ENCODE measurements around the gene TREM2. TPM values are rescaled to one million over a fixed set of nuclear protein-coding genes. Genes with fewer than 3 reads are reported as not detected.

TREM2 gene
- total and polyA plus RNA-seq, 2 donors: 0.95 to 1.5 TPM

DNA sequence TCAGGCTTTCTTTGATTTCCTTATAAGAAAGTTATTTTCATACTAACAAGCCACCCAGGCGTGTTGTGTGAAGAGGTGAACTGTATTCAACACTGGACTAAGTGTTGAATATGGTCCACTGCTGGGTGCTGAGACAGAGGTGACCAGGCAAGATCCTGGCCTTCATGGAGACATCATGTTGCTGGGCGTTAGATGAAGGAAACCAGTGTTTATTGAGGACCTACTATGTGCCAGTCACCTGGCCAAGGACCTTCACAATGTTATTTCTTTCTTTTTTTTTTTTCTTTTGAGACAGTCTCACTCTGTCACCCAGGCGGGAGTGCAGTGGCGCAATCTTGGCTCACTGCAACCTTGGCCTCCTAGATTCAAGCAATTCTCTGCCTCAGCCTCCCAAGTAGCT is 6.9 kb downstream of the TREM2 start:
- no peak for DNase-seq (ENCODE audit: extremely low spot score)
- Histone ChIP-seq H3K36me3 (ENCODE audit: insufficient read depth) (no peaks in the 10 kb centered on the region), H3K4me3 (ENCODE audit: low read depth, low read length) (no peak overlapping the region), H3K27ac (ENCODE audit: low read depth) (no peak overlapping the region), H3K4me1 (ENCODE audit: insufficient read depth) (no peaks in the 10 kb centered on the region)
- whole genome bisulfite sequencing: 95% methylated on average over 4 of the region's 4 CpGs

DNA sequence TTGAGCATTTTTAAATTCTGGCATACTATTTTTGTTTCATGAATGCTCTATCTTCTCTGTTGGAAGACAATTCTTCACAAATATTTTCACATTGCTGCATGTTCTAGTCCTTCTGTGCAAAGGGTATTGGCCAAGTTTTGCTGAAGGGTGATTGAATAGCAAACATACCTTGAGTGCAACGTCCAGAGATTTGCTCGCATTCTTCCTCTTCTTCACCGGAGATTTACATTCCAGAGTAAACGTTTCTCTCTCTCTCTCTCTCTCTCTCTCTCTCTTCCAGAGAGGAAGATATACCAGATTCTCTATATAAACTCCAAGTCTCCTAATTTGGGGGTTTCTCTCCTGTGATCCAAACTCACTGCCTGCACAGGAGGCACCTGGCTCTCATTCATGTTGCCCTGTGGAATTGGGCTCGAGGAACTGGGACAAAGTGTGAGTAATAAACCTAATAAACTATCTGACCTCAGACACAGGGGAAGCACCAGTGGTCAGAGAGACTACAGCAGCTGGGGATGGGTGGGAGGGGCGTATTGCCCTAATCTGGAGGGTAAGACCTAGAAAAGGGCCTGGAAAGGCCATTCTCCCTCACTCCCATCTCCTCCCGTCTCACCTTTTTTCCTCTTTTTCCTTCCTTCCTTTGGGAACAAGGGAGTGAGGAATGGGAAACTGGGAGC is 7.6 kb downstream of the TREM2 start:
- no peak for DNase-seq (ENCODE audit: extremely low spot score)
- Histone ChIP-seq H3K4me3 (ENCODE audit: low read depth, low read length) (no peak overlapping the region), H3K27ac (ENCODE audit: low read depth) (no peak overlapping the region), H3K4me1 (ENCODE audit: insufficient read depth) (no peaks in the 10 kb centered on the region), H3K36me3 (ENCODE audit: insufficient read depth) (no peaks in the 10 kb centered on the region)
- 31% methylated on average over 7 of the region's 7 CpGs for WGBS

GRCh38 chr6:41153992-41154625 is 8.8 kb downstream of the TREM2 start, which contains the start of gene TREML1:
Gene TREML1, minus strand, starts transcription at chr6:41154347. Its CDS starts 59 bp downstream, at chr6:41154288.
- DNase-seq (ENCODE audit: extremely low spot score): no peak
- no peaks in the 10 kb centered on the region for H3K36me3 ChIP-seq (ENCODE audit: insufficient read depth)
- WGBS: 76% methylated on average over 5 of the region's 5 CpGs
- H3K27ac ChIP-seq (ENCODE audit: low read depth): no peak within 1 kb of the TSS
- no peaks in the 10 kb centered on the region for H3K4me1 ChIP-seq (ENCODE audit: insufficient read depth)
- no peak within 1 kb of the TSS for H3K4me3 ChIP-seq (ENCODE audit: low read depth, low read length)

DNA sequence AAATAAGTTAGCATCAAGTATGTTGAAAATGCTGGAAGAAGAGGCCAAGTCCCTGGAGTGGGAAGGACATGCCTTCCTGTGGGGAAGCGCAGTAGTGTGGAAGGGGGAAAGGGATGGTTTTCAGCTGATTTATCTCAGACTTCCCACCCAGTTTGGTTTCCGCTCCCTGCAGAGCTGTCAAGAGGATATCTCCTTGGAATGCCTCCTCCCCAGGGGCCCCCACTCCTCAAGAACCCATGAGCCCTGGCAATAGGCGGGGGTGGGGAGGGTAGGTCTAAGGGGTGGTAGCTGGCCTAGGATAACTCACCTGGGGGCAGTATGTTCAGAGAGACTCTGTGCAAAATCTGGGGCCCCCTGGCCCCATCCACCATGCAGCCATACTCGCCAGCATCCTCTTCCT is 9.5 kb downstream of the TREM2 start:
- no peaks in the 10 kb centered on the region for H3K4me1 ChIP-seq (ENCODE audit: insufficient read depth)
- no peak overlapping the region for H3K27ac ChIP-seq (ENCODE audit: low read depth)
- DNase-seq (ENCODE audit: extremely low spot score): no peak
- WGBS: 77% methylated on average over 4 of the region's 4 CpGs
- no peak overlapping the region for H3K4me3 ChIP-seq (ENCODE audit: low read depth, low read length)
- H3K36me3 ChIP-seq (ENCODE audit: insufficient read depth): no peaks in the 10 kb centered on the region

- DNase-seq (ENCODE audit: extremely low spot score): no peak
- H3K4me1 ChIP-seq (ENCODE audit: insufficient read depth): no peaks in the 10 kb centered on the region
These were observed 12.2 kb downstream of the TREM2 start for GRCh38 chr6:41150671-41151070.

GRCh38 chr6:41147917-41148316 is 15.0 kb downstream of the TREM2 start:
- 100% methylated on average over 1 of the region's 1 CpG for WGBS
- H3K4me3 ChIP-seq (ENCODE audit: low read depth, low read length): no peak overlapping the region
- no peak for DNase-seq (ENCODE audit: extremely low spot score)

More at GRCh38 chr6:41150671-41151070, 12.2 kb downstream of the TREM2 start:
- no peak overlapping the region for H3K27ac ChIP-seq (ENCODE audit: low read depth)
- 89% methylated on average over 1 of the region's 1 CpG for WGBS
- no peaks in the 10 kb centered on the region for H3K36me3 ChIP-seq (ENCODE audit: insufficient read depth)
- no peak overlapping the region for H3K4me3 ChIP-seq (ENCODE audit: low read depth, low read length)

DNA sequence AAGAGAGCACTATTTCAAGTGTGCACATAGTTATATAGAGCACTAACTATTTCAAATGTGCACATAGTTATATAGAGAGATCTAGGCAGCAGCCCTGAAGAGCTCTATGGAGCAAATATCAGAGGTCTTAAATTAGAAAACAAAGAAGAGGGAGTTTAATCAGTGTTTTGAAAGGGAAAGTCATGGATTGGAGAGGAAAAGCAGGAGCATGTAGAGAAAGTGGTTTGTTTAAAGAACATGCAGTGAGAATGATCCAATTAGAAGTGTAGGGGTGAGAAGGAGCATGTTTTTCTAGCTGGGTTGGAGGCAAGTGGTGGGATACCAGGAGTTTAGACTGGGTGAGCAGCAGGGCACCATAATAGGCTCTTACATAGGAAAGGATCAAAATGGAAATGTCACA is 26.0 kb downstream of the TREM2 start:
- H3K27ac ChIP-seq (ENCODE audit: low read depth): no peak overlapping the region
- no peaks in the 10 kb centered on the region for H3K4me1 ChIP-seq (ENCODE audit: insufficient read depth)
- no peak overlapping the region for H3K4me3 ChIP-seq (ENCODE audit: low read depth, low read length)
- DNase-seq (ENCODE audit: extremely low spot score): no peak
- H3K36me3 ChIP-seq (ENCODE audit: insufficient read depth): peaks cover 2% of the 10 kb centered on the region

More at GRCh38 chr6:41147917-41148316, 15.0 kb downstream of the TREM2 start:
- no peak overlapping the region for H3K27ac ChIP-seq (ENCODE audit: low read depth)
- no peaks in the 10 kb centered on the region for H3K4me1 ChIP-seq (ENCODE audit: insufficient read depth)
- H3K36me3 ChIP-seq (ENCODE audit: insufficient read depth): no peaks in the 10 kb centered on the region

DNA sequence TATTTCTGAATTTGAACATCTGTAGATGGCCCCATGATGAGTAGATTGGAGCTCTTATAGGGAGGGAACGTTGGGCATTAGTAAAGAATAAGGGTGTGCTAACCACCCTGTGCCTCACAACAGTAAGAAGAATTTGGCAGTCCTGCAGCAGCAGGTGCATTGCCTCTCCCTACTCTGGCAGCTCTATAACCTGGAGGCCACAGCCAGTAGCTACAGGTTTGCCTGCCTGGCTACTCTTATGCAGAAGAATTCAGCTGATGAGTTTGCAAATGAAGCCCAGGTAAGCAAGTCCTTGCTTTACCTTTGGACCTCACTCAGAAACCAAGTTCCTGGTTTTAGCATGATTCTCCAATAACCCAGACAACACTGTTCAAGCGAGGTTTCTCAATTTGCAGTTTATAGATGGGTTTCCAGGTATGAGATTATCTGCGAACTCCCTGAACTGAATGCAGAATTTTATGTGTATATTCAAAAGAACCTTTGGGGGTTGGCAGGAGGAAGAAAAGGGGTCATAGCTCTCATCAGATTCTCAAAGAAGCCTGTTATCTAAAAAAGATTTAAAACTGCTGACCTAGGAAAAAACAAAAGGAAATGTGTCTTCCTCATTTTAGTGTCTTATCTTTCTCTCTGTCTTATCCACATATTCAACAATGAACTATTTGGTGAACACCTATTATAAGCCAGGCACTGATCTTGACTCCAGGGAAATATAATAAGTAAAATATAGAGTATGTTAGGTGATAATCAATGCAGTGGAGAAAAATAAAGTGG is 27.7 kb downstream of the TREM2 start:
- no peak overlapping the region for H3K27ac ChIP-seq (ENCODE audit: low read depth)
- H3K36me3 ChIP-seq (ENCODE audit: insufficient read depth): peaks cover 2% of the 10 kb centered on the region
- 87% methylated on average over 3 of the region's 3 CpGs for WGBS
- no peak for DNase-seq (ENCODE audit: extremely low spot score)
- H3K4me1 ChIP-seq (ENCODE audit: insufficient read depth): no peaks in the 10 kb centered on the region
- H3K4me3 ChIP-seq (ENCODE audit: low read depth, low read length): no peak overlapping the region

- H3K4me3 ChIP-seq (ENCODE audit: low read depth, low read length): no peak overlapping the region
- no peaks in the 10 kb centered on the region for H3K4me1 ChIP-seq (ENCODE audit: insufficient read depth)
- 39% methylated on average over 2 of the region's 2 CpGs for WGBS
- H3K27ac ChIP-seq (ENCODE audit: low read depth): no peak overlapping the region
- peaks cover 2% of the 10 kb centered on the region for H3K36me3 ChIP-seq (ENCODE audit: insufficient read depth)
- no peak for DNase-seq (ENCODE audit: extremely low spot score)
These were observed 30.7 kb downstream of the TREM2 start for GRCh38 chr6:41132254-41132653.

DNA sequence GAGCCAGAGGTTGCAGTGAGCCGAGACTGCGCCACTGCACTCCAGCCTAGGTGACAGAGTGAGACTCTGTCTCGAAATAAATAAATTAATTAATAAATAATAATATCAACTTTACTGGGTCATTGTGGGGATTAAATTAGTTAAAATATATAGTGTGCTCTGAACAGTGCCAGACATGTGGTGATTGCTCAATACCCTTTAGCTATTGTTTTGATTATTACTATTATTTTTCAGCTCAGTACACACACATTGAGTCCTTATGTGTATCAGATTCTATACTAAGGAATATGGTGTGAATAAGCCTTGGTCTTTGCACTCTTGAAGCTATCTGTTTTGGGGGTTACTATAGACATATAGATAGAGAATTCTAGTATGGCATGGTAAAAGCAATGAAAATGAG is 37.6 kb downstream of the TREM2 start:
- H3K36me3 ChIP-seq (ENCODE audit: insufficient read depth): no peaks in the 10 kb centered on the region
- WGBS: 94% methylated on average over 3 of the region's 3 CpGs
- no peak overlapping the region for H3K27ac ChIP-seq (ENCODE audit: low read depth)
- H3K4me3 ChIP-seq (ENCODE audit: low read depth, low read length): no peak overlapping the region
- DNase-seq (ENCODE audit: extremely low spot score): no peak
- no peaks in the 10 kb centered on the region for H3K4me1 ChIP-seq (ENCODE audit: insufficient read depth)

DNA sequence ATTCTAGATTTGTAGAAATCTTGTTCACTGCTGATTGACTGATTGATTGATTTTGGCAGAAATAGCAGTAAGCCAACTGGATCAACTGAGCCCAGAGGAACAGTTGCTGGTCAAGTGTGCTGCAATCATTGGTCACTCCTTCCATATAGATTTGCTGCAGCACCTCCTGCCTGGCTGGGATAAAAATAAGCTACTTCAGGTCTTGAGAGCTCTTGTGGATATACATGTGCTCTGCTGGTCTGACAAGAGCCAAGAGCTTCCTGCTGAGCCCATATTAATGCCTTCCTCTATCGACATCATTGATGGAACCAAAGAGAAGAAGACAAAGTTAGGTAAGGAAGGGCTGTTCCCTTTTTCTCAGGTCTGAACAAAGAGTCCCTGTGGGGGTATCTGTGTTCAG is 40.0 kb downstream of the TREM2 start:
- WGBS: 91% methylated on average over 1 of the region's 1 CpG
- Histone ChIP-seq H3K4me1 (ENCODE audit: insufficient read depth) (no peaks in the 10 kb centered on the region), H3K36me3 (ENCODE audit: insufficient read depth) (no peaks in the 10 kb centered on the region), H3K27ac (ENCODE audit: low read depth) (no peak overlapping the region), H3K4me3 (ENCODE audit: low read depth, low read length) (no peak overlapping the region)
- DNase-seq (ENCODE audit: extremely low spot score): no peak

GRCh38 chr6:41122373-41122772 is 40.5 kb downstream of the TREM2 start:
- Histone ChIP-seq H3K4me3 (ENCODE audit: low read depth, low read length) (no peak overlapping the region), H3K27ac (ENCODE audit: low read depth) (no peak overlapping the region), H3K4me1 (ENCODE audit: insufficient read depth) (no peaks in the 10 kb centered on the region), H3K36me3 (ENCODE audit: insufficient read depth) (no peaks in the 10 kb centered on the region)
- DNase-seq (ENCODE audit: extremely low spot score): no peak
- WGBS: 93% methylated on average over 1 of the region's 1 CpG

DNA sequence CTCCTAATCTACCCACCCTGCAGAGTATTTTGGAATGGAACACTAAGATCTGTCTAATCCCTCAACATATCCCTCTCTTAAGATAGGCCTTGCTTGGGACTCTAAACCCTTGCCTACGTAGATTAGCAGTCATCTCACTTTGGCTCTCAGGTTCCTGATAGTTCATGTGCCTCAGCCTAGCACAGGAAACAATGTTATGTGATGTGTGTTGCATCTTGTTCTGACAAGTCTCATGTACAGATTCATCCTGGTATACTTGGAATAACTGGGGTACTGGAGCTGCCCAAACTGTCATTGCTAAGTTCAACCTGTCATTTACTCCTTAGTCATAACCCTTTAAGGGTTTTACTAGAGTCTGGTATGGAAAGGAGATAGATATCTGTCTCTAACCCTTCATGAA is 42.9 kb downstream of the TREM2 start:
- Histone ChIP-seq H3K4me3 (ENCODE audit: low read depth, low read length) (no peak overlapping the region), H3K27ac (ENCODE audit: low read depth) (no peak overlapping the region), H3K4me1 (ENCODE audit: insufficient read depth) (no peaks in the 10 kb centered on the region), H3K36me3 (ENCODE audit: insufficient read depth) (no peaks in the 10 kb centered on the region)
- 97% methylated on average over 1 of the region's 1 CpG for WGBS
- no peak for DNase-seq (ENCODE audit: extremely low spot score)

DNA sequence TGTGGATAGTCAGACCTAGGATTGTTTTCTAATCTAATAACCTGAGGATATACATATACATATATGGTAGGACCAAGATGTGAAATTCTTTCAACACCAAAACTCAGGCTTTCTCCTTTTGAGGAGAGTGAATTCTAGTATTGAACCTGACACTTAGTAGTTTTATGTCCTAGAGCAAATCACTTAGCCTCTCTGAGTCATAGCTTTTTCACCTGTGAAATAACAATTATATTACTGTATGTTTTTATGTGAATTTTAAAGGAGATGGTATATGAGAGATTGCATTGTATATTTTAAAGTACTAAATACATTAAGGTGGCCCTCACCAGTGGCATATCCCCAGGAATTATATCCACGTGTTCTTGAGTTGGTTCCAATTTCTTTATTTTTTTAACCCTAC is 43.4 kb downstream of the TREM2 start:
- Histone ChIP-seq H3K36me3 (ENCODE audit: insufficient read depth) (no peaks in the 10 kb centered on the region), H3K27ac (ENCODE audit: low read depth) (no peak overlapping the region), H3K4me3 (ENCODE audit: low read depth, low read length) (no peak overlapping the region), H3K4me1 (ENCODE audit: insufficient read depth) (no peaks in the 10 kb centered on the region)
- DNase-seq (ENCODE audit: extremely low spot score): no peak
- WGBS: 67% methylated on average over 1 of the region's 1 CpG
